GM12878 (cell line): Measurements from ENCODE around the gene OR2C3. TPM values are rescaled to one million over a fixed set of nuclear protein-coding genes. Genes with fewer than 3 reads are reported as not detected.

Experiments
- ATAC-seq: fragments of 200-7000 bp; cut with Tn5 transposase; 3 replicates; pipeline ENCODE4 v1.9.1; 2020; ENCODE audit warnings: mild to moderate bottlenecking, moderate library complexity
- BruUV-seq: library from RNA; stranded (reverse); fragments of 400-500 nt; replicated peaks from 2 replicates; lab custom pipeline; 2021; lab: Mats Ljungman, UMichigan
- CTCF ChIA-PET: fragments of 300-600 bp; sonication (Branson Sonifier 250); formaldehyde crosslinking; extraction: SDS; loops from one replicate; lab custom pipeline; 2021; ENCODE audit warnings: inconsistent platforms; lab: Yijun Ruan, JAX
- POLR2A ChIA-PET: fragments of 350-600 bp; formaldehyde crosslinking; extraction: SDS; loops from one replicate; lab custom pipeline; 2021; ENCODE audit warnings: inconsistent platforms; lab: Charles Lee
- RAD21 ChIA-PET: fragments of 300-600 bp; sonication (Branson Sonifier 250); formaldehyde crosslinking; loops from one replicate; lab custom pipeline; 2023; ENCODE audit warnings: antibody characterized with exemption; ENCODE audit not compliant: unreplicated experiment; lab: Charles Lee
- SMC1A ChIA-PET: fragments of 300-600 bp; sonication (Branson Sonifier 250); formaldehyde crosslinking; loops from one replicate; lab custom pipeline; 2023; ENCODE audit not compliant: unreplicated experiment, uncharacterized antibody; lab: Charles Lee
- DNase-seq: peaks from one replicate; pipeline ENCODE4 v3.0.0-alpha.2; 2011; ENCODE audit warnings: low read depth, low spot score
- FAIRE-seq: peaks from 3 replicates; lab custom pipeline; 2011; peaks lifted over from hg19 to GRCh38; lab: Jason Lieb, UNC
- H2AFZ ChIP-seq: 2 replicates; pipeline ENCODE4 v1.6.0; 2011; ENCODE audit warnings: low read depth, low read length, control low read depth; ENCODE audit not compliant: control insufficient read depth
- H3K27ac ChIP-seq: 2 replicates; pipeline ENCODE4 v1.5.1; 2011; ENCODE audit warnings: control low read depth; ENCODE audit not compliant: control insufficient read depth, insufficient read depth
- H3K27me3 ChIP-seq, 2 experiments: replicated peaks in 1 of 2; 2 replicates each; pipeline versions ENCODE4 v1.6.0 to v1.6.1; 2011; ENCODE audit warnings: low read length in 1 of 2; ENCODE audit not compliant: control insufficient read depth in 2 of 2, insufficient read depth in 2 of 2
- H3K36me3 ChIP-seq, 2 experiments: 2 replicates each; pipeline ENCODE4 v1.5.1; 2011; ENCODE audit warnings: low read length in 1 of 2; ENCODE audit not compliant: control insufficient read depth in 2 of 2, insufficient read depth in 2 of 2
- H3K4me1 ChIP-seq: 2 replicates; pipeline ENCODE4 v1.6.1; 2011; ENCODE audit warnings: mild to moderate bottlenecking, low read length, moderate library complexity, mixed read lengths; ENCODE audit not compliant: control insufficient read depth, insufficient read depth
- H3K4me2 ChIP-seq: 2 replicates; pipeline ENCODE4 v1.6.0; 2011; ENCODE audit warnings: control low read depth; ENCODE audit not compliant: control insufficient read depth, insufficient read depth
- H3K4me3 ChIP-seq: fragments of 200-600 bp; sonication (generic); 2 replicates; pipeline ENCODE4 v1.5.1; 2016
- H3K79me2 ChIP-seq: 2 replicates; pipeline ENCODE4 v1.6.0; 2011; ENCODE audit warnings: low read length; ENCODE audit not compliant: control insufficient read depth, insufficient read depth
- H3K9ac ChIP-seq: 2 replicates; pipeline ENCODE4 v1.8.0; 2011; ENCODE audit warnings: low read length, control low read depth, mixed read lengths; ENCODE audit not compliant: control insufficient read depth, insufficient read depth
- H3K9me3 ChIP-seq: replicated peaks from 3 replicates; pipeline ENCODE4 v1.5.1; 2011; ENCODE audit warnings: mild to moderate bottlenecking, low read length; ENCODE audit not compliant: control insufficient read depth, insufficient read depth
- H4K20me1 ChIP-seq: 2 replicates; pipeline ENCODE4 v1.6.0; 2011; ENCODE audit not compliant: control insufficient read depth, insufficient read depth
- CBFB ChIP-seq: IDR thresholded peaks from 2 replicates; pipeline ENCODE4 v1.6.1; 2016; ENCODE audit warnings: antibody characterized with exemption, low read depth
- CEBPB ChIP-seq, 2 experiments: fragments of 150-350 bp in 1 of 2; IDR thresholded peaks; 2 replicates each; pipeline ENCODE4 v1.6.1; 2012 to 2014; ENCODE audit warnings: low read depth in 2 of 2, low read length in 2 of 2, borderline replicate concordance in 1 of 2, inconsistent platforms in 1 of 2
- EZH2 ChIP-seq: IDR thresholded peaks from 2 replicates; pipeline ENCODE4 v1.6.1; 2012; ENCODE audit warnings: low read depth, mild to moderate bottlenecking, control low read depth, inconsistent platforms, low read length, borderline replicate concordance; ENCODE audit not compliant: control insufficient read depth
- GATAD2B ChIP-seq: fragments of 450-650 bp; conservative IDR thresholded peaks from 2 replicates; pipeline ENCODE4 v1.6.1; 2017; ENCODE audit warnings: low read depth, mild to moderate bottlenecking, moderate library complexity
- IKZF1 ChIP-seq: fragments of 450-650 bp; conservative IDR thresholded peaks from 2 replicates; pipeline ENCODE4 v1.6.1; 2017; ENCODE audit warnings: antibody characterized with exemption, mild to moderate bottlenecking
- LARP7 ChIP-seq: fragments of 450-650 bp; IDR thresholded peaks from 2 replicates; pipeline ENCODE4 v1.6.1; 2017; ENCODE audit warnings: mild to moderate bottlenecking
- MEF2A ChIP-seq: IDR thresholded peaks from 2 replicates; pipeline ENCODE4 v1.6.1; 2011; ENCODE audit warnings: low read depth, mild to moderate bottlenecking, low read length, moderate library complexity; ENCODE audit not compliant: insufficient read depth
- NFYB ChIP-seq: IDR thresholded peaks from 2 replicates; pipeline ENCODE4 v1.6.1; 2011; ENCODE audit warnings: low read depth, mild to moderate bottlenecking, low read length, improper control_type of control experiment, moderate library complexity; ENCODE audit not compliant: insufficient read depth
- RFX5 ChIP-seq: IDR thresholded peaks from 2 replicates; pipeline ENCODE4 v1.6.1; 2011; ENCODE audit warnings: low read depth, low read length, improper control_type of control experiment
- SUZ12 ChIP-seq: fragments of 200-600 bp; sonication (generic); IDR thresholded peaks from one replicate; pipeline ENCODE4 v1.6.1; 2018; ENCODE audit warnings: antibody characterized with exemption, mild to moderate bottlenecking; ENCODE audit not compliant: unreplicated experiment
- TAF1 ChIP-seq: IDR thresholded peaks from 2 replicates; pipeline ENCODE4 v1.6.1; 2011; ENCODE audit warnings: mild to moderate bottlenecking, low read depth, low read length, borderline replicate concordance
- ZBED1 ChIP-seq: IDR thresholded peaks from 2 replicates; pipeline ENCODE4 v1.6.1; 2016; ENCODE audit warnings: borderline replicate concordance
- ZZZ3 ChIP-seq: IDR thresholded peaks from 2 replicates; pipeline ENCODE4 v1.6.1; 2011; ENCODE audit warnings: low read depth; ENCODE audit not compliant: control insufficient read depth, insufficient read length
- WGBS: methylation state at CpG from one replicate; pipeline ENCODE4 v1.1.6; 2016; ENCODE audit warnings: low lambda C conversion rate; ENCODE audit not compliant: insufficient replicate concordance, insufficient coverage; ENCODE audit errors: missing lambda C conversion rate; 5-methylcytosine and 5-hydroxymethylcytosine counted together
- in situ Hi-C: fragments of 300-500 bp; cut with MboI; formaldehyde crosslinking; loops from 9 replicates; pipeline ENCODE4 v1.14.3; 2018; ENCODE audit warnings: mixed read lengths
- intact Hi-C: fragments of 100-400 bp; cut with micrococcal nuclease; formaldehyde crosslinking; loops from one replicate; pipeline ENCODE4 v1.14.2; 2022; ENCODE audit not compliant: unreplicated experiment
- polyA plus RNA-seq, 11 experiments: library from polyadenylated mRNA; depleted of rRNA in 4 of 11; unstranded in 6 of 11; stranded (reverse) in 5 of 11; fragments of >200 nt; fragmentation: Nextera tagmentation in 4 of 11; fragmentation: Illumina TruSeq in 1 of 11; extraction: Ambion mirVana in 4 of 11; extraction: Trizol in 1 of 11; gene quantifications; 1 replicate in 1 of 11; 2 replicates in 10 of 11; pipeline versions ENCODE4 v1.2.1 to v1.2.3, GENCODE V29; 2011 to 2016; ENCODE audit warnings: inconsistent platforms in 2 of 11, missing spikeins in 2 of 11, low read depth in 1 of 11
- total RNA-seq, 4 experiments: library from RNA; depleted of rRNA in 3 of 4; stranded (reverse); fragments of >200 nt in 3 of 4; fragmentation: Illumina TruSeq in 1 of 4; extraction: Trizol in 1 of 4; gene quantifications; 2 replicates each; pipeline versions ENCODE4 v1.2.1 to v1.2.3, GENCODE V29; 2013 to 2021
- TF ChIP-seq, protein P1 (sequence below): fragments of 450-650 bp; formaldehyde crosslinking; IDR thresholded peaks from 2 replicates; pipeline ENCODE4 v1.4.0; 2022; ENCODE audit warnings: mild to moderate bottlenecking, moderate library complexity

OR2C3 gene
- total and polyA plus RNA-seq, 10 of the 15 experiments (the other 5 are each of a cell fraction or from before 2014, with no cell fraction given), result not detected

DNA sequence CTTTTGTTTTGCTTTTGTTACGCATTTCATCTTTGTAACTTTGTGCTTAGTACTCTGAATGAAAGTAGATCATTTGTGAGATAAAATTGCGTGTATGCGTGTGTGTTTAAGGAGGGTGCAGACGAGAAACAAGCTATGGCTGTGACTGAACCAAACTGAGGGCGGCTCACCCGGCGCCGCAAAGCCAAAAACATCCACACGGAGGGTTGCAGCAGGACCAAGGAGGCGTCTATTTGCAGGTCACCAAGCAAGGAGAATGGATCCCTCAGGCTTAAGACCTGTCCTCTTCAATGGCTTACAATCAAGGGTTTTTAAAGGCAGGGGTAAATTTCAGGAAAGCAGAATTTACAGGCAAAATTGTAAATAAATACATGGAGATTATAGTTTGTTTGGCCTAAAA, 25.5 kb upstream of the OR2C3 start:
- no peak overlapping the region for H3K4me3 ChIP-seq
- in situ Hi-C loops (no loop called here), intact Hi-C loops (no loop called here)
- no peak for ATAC-seq
- POLR2A ChIA-PET, result no interaction called here
- no peak for DNase-seq
- no peaks in the 10 kb centered on the region for H4K20me1 ChIP-seq
- TF ChIP-seq ZBED1, result no peak
- no peak for TF ChIP-seq SUZ12
- TF ChIP-seq GATAD2B, result no peak
- no peak for TF ChIP-seq IKZF1
- no peak for TF ChIP-seq LARP7
- no peak for TF ChIP-seq TAF1
- TF ChIP-seq, all 136 proteins: peak for 0
- H3K27me3 ChIP-seq, result no peaks in the 10 kb centered on the region
- no peak overlapping the region for H3K27ac ChIP-seq
- H3K9ac ChIP-seq, result no peak overlapping the region
- H2AFZ ChIP-seq, result no peak overlapping the region
- no peaks in the 10 kb centered on the region for H3K79me2 ChIP-seq
- H3K4me1 ChIP-seq, result no peaks in the 10 kb centered on the region
- H3K36me3 ChIP-seq, result no peaks in the 10 kb centered on the region
- ChIA-PET SMC1A (no interaction called here), CTCF (interaction anchor here (0.6 to 2.0 kb wide), 2 partner anchors 10 to 766 kb away, joined by 5 read pairs; no protein-coding TSS in a partner anchor), RAD21 (no interaction called here)
- FAIRE-seq, result no peak
- no TSS peak for BruUV-seq
- no peak overlapping the region for H3K4me2 ChIP-seq
- H3K9me3 ChIP-seq, result no peaks in the 10 kb centered on the region
- 50% methylated on average over 10 of the region's 10 CpGs for WGBS

DNA sequence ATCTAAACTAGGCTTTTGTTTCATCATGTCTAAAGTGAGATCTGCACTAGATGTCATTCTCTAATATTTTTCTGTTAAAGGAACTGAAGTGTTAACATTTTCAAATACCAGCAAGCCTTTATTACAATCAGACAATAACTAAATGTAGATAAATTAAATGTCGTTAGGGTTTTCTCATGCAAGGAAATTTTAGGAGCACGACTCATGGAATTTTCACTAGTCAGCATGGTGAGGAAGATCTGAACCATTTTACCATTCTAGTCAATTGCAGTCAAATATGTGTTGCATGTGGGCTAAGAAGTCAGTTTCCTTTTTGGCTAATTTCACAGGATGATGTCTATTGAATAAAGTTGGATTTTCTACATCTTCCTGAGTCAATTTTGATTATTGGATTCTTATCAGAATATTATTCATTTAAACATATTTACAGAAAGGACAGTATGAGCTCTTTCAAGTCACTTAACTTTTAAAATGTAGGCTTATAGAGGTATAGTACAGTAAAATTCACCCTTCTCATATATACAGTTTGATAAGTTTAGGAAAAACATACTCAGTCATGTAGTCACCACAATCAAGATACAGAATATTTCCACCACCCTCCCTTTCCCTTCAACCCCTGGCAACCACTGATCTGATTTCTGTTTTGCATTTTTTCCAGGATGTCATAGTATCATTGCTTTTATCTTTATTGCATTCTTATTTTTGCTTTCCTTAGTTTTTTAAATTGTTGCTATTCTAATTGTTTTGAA, 21.9 kb upstream of the OR2C3 start:
- H3K36me3 ChIP-seq, result no peaks in the 10 kb centered on the region
- H2AFZ ChIP-seq, result no peak overlapping the region
- no peaks in the 10 kb centered on the region for H3K27me3 ChIP-seq
- no peaks in the 10 kb centered on the region for H3K9me3 ChIP-seq
- H3K27ac ChIP-seq, result no peak overlapping the region
- no peaks in the 10 kb centered on the region for H3K4me1 ChIP-seq
- WGBS, result 0% methylated on average over 2 of the region's 2 CpGs
- in situ Hi-C loops (no loop called here), intact Hi-C loops (no loop called here)
- FAIRE-seq (no peak), ATAC-seq (no peak), DNase-seq (no peak)
- BruUV-seq, result no TSS peak
- ChIA-PET POLR2A (interaction anchor here (0.6 to 1.1 kb wide), 2 partner anchors 16 to 168 kb away, joined by 3 to 4 read pairs; no protein-coding TSS in a partner anchor), RAD21 (no interaction called here), CTCF (interaction anchor here (0.6 to 1.2 kb wide), 2 partner anchors 127 to 168 kb away, joined by 3 read pairs; no protein-coding TSS in a partner anchor), SMC1A (interaction anchor here (0.8 kb wide), 1 partner anchor 18 kb away, joined by 3 read pairs; no protein-coding TSS in a partner anchor)
- no peaks in the 10 kb centered on the region for H4K20me1 ChIP-seq
- H3K4me2 ChIP-seq, result no peak overlapping the region
- no peak overlapping the region for H3K4me3 ChIP-seq
- no peak overlapping the region for H3K9ac ChIP-seq
- H3K79me2 ChIP-seq, result no peaks in the 10 kb centered on the region
- TF ChIP-seq ZZZ3 (no peak), CEBPB (IDR thresholded peaks at IDR 0.05; ENCODE audit: borderline replicate concordance in 1 of 2, low read depth in 2 of 2, low read length in 2 of 2) (no peak), MEF2A (no peak), RFX5 (no peak), NFYB (no peak), EZH2 (no peak), CBFB (no peak)
- TF ChIP-seq, protein P1, sequence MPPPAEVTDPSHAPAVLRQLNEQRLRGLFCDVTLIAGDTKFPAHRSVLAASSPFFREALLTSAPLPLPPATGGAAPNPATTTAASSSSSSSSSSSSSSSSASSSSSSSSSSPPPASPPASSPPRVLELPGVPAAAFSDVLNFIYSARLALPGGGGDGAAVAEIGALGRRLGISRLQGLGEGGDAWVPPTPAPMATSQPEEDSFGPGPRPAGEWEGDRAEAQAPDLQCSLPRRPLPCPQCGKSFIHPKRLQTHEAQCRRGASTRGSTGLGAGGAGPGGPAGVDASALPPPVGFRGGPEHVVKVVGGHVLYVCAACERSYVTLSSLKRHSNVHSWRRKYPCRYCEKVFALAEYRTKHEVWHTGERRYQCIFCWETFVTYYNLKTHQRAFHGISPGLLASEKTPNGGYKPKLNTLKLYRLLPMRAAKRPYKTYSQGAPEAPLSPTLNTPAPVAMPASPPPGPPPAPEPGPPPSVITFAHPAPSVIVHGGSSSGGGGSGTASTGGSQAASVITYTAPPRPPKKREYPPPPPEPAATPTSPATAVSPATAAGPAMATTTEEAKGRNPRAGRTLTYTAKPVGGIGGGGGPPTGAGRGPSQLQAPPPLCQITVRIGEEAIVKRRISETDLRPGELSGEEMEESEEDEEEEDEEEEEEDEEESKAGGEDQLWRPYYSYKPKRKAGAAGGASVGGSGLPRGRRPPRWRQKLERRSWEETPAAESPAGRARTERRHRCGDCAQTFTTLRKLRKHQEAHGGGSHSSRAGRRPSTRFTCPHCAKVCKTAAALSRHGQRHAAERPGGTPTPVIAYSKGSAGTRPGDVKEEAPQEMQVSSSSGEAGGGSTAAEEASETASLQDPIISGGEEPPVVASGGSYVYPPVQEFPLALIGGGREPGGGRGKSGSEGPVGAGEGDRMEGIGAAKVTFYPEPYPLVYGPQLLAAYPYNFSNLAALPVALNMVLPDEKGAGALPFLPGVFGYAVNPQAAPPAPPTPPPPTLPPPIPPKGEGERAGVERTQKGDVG, result no peak
